ENCODE data around the gene FBXO11. TPM values are rescaled to one million over a fixed set of nuclear protein-coding genes. Genes with fewer than 3 reads are reported as not detected.

The FBXO11 gene
- total RNA-seq, 1 experiment from 2014 or later: 58.9 TPM

- no peaks in the 10 kb centered on the region for H3K27me3 ChIP-seq (ENCODE audit: control insufficient read depth, insufficient read depth, low read length)
- intact Hi-C loops (cut with micrococcal nuclease; ENCODE audit: unreplicated experiment) (no loop called here), in situ Hi-C loops (cut with HindIII; ENCODE audit: low pct_unique_long_range_greater_than_20kb, low sequenced_read_pairs) (no loop called here)
- H3K27ac ChIP-seq (ENCODE audit: low read length): no peak overlapping the region
- no peak for ATAC-seq
- ChIA-PET POLR2A (no interaction called here), CTCF (no interaction called here)
- no TSS peak for BruUV-seq (replicated peaks)
- DNase-seq (ENCODE audit: low read depth, low spot score): no peak
- TF ChIP-seq CTCF (IDR thresholded peaks at IDR 0.05) (no peak), TCF7L2 (IDR thresholded peaks at IDR 0.05; ENCODE audit: low read depth, low read length) (no peak), SIN3A (IDR thresholded peaks at IDR 0.05; ENCODE audit: borderline replicate concordance, insufficient read depth, low read depth, low read length) (no peak), POLR2AphosphoS5 (IDR thresholded peaks at IDR 0.05; ENCODE audit: low read depth, low read length) (no peak), REST (IDR thresholded peaks at IDR 0.05; ENCODE audit: insufficient read depth in 1 of 2, low read depth in 2 of 2, low read length in 1 of 2) (no peak)
- no peak overlapping the region for H3K4me3 ChIP-seq (ENCODE audit: low read depth in 2 of 2, low read length in 2 of 2)
- H3K9me3 ChIP-seq (ENCODE audit: control insufficient read depth, insufficient read depth, low read depth, low read length): no peaks in the 10 kb centered on the region
- H3K4me1 ChIP-seq (ENCODE audit: control insufficient read depth, insufficient read depth, low read length): no peaks in the 10 kb centered on the region
- H3K36me3 ChIP-seq (ENCODE audit: control insufficient read depth, insufficient read depth, low read length): peaks cover 55% of the 10 kb centered on the region
These were observed 102.5 kb downstream of the FBXO11 start for GRCh38 chr2:47803770-47804169.

GRCh38 chr2:47803363-47803762, 102.9 kb downstream of the FBXO11 start:
- H3K27ac ChIP-seq (ENCODE audit: low read length): no peak overlapping the region
- POLR2A ChIA-PET: no interaction called here
- no peaks in the 10 kb centered on the region for H3K27me3 ChIP-seq (ENCODE audit: control insufficient read depth, insufficient read depth, low read length)
- in situ Hi-C loops (cut with HindIII; ENCODE audit: low pct_unique_long_range_greater_than_20kb, low sequenced_read_pairs) (no loop called here), intact Hi-C loops (cut with micrococcal nuclease; ENCODE audit: unreplicated experiment) (no loop called here)
- no peaks in the 10 kb centered on the region for H3K4me1 ChIP-seq (ENCODE audit: control insufficient read depth, insufficient read depth, low read length)
- ATAC-seq: no peak
- no TSS peak for BruUV-seq (replicated peaks)
- H3K4me3 ChIP-seq (ENCODE audit: low read depth in 2 of 2, low read length in 2 of 2): no peak overlapping the region
- TF ChIP-seq TCF7L2 (IDR thresholded peaks at IDR 0.05; ENCODE audit: low read depth, low read length) (no peak), POLR2AphosphoS5 (IDR thresholded peaks at IDR 0.05; ENCODE audit: low read depth, low read length) (no peak), CTCF (IDR thresholded peaks at IDR 0.05) (no peak), REST (IDR thresholded peaks at IDR 0.05; ENCODE audit: insufficient read depth in 1 of 2, low read depth in 2 of 2, low read length in 1 of 2) (no peak), SIN3A (IDR thresholded peaks at IDR 0.05; ENCODE audit: borderline replicate concordance, insufficient read depth, low read depth, low read length) (no peak)
- CTCF ChIA-PET: no interaction called here
- H3K36me3 ChIP-seq (ENCODE audit: control insufficient read depth, insufficient read depth, low read length): peaks cover 52% of the 10 kb centered on the region
- DNase-seq (ENCODE audit: low read depth, low spot score): no peak
- no peaks in the 10 kb centered on the region for H3K9me3 ChIP-seq (ENCODE audit: control insufficient read depth, insufficient read depth, low read depth, low read length)
